NOMO-1 treated with dmso at 0.1 percent for 144 hours (cell line): ENCODE results near the gene BMP6.
"Not testable (repeated sequence)": the region's sequence is repeated elsewhere in the genome, so short reads cannot be mapped to it uniquely, and the experiment has no call there.

ENCODE experiments used
- DNase-seq: peaks from one replicate; lab custom pipeline; 2025; ENCODE audit not compliant: unreplicated experiment; lab: John Stamatoyannopoulos, UW

BMP6 gene

DNA sequence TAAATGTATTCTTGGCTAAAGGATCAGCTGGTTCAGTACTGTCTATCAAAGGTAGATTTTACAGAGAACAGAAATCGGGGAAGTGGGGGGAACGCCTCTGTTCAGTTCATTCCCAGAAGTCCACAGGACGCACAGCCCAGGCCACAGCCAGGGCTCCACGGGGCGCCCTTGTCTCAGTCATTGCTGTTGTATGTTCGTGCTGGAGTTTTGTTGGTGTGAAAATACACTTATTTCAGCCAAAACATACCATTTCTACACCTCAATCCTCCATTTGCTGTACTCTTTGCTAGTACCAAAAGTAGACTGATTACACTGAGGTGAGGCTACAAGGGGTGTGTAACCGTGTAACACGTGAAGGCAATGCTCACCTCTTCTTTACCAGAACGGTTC is 154.8 kb downstream of the BMP6 start:
- DNase-seq: no peak

DNA sequence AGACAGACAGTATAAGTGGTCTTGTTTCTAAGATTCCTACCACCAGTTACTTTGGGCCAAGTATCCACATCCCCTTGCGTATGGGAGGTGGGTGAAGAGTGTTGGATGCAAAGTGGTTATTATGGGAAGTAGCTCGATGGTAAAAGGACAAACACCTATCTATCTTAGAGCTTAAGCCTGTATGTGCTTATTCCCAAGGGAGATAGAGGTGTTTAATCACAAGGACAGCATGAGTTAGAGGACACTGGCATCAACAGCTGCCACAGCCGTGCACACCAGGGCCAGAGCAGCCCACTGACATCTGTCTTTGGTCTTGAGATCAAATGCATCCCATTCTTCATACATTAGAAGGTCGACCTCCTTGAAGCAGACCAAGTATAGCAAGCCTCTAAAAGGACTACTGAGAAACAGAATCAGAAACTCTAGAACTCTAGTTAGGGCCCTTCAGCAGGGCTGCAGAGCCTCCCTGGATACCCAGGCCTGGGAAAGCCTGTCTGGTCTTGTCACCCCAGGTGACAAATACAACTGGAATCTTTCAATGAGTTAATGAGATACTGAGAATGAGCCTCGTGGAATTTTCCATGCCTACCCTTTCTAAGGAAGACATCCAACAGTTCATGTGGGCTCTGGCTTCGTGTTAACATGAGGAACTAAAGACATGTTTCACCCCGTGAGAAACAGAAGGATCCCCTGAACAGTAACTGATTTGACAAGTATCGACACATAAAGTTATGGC is 156.0 kb downstream of the BMP6 start:
- no peak for DNase-seq

DNA sequence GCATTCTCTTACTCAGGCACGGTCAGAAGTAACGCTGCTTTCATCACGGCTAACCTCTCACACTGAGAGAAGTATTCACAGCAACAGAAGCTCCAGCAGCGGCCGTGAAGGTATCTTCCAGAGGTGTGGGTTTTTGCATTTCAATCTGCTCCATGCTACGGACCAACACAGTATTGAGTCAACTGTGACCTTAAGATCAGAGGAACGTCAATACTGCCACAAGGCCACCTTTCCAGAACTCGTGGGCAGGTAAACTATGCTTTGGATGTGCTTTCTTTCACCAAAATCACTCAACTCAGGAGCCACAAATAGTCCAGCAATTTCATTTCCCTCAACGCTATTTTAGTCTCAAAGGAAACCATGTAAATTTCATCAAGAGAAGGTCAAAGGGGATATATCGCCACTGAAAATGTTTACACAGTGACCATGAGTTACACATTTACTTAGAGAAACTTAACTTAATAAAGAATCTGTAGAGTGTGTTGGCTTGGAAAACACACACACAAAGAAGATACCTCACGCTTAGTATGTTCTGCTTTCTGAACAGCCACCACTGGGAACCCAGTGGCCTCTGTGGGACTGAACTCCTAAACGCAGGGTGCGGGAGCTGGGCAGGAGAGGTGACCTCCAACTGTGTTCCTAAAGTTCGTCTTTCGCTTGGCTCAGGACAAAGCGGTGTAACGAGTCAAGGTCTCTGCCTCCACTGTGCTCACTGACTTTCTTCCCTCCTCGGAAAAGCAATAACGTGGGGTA is 156.8 kb downstream of the BMP6 start:
- no peak for DNase-seq

DNA sequence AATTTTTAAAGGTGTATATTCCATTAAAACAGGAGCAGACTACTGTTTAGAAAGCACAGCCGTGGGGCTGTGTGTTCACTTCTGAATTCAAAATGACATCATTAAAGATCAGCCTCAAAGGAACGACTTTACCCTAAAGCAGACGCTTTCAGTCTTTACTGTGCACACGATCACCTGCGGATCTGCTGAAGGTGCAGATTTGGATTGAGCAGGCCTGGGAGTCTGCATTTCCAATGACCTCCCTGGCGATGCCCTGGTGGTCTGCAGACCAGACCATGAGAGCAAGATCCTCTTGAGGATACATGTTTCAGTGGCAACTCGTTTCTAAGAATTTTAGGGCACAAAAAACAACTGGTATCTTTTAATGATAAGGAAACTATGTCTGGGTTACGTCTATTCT is 157.5 kb downstream of the BMP6 start:
- DNase-seq: no peak

DNA sequence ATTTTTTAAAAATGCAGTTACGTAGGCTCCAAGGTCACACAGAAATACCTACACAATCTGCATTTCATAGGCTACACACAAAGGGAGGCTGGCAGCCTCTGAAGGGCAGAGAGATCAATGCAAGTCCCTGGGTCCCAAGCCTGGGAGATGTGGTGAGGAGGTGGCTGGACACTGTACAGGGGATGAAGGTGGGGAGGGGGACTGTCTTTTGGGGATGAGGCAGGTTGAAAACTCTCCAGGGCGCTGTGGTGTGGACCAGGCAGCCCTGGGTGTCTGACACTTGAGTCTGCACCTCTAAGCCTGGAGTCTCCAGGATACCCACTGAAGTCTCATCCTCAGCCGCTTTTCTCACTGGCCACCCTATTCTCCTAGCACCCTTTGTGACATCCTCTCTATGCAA is 160.2 kb downstream of the BMP6 start:
- no peak for DNase-seq

DNA sequence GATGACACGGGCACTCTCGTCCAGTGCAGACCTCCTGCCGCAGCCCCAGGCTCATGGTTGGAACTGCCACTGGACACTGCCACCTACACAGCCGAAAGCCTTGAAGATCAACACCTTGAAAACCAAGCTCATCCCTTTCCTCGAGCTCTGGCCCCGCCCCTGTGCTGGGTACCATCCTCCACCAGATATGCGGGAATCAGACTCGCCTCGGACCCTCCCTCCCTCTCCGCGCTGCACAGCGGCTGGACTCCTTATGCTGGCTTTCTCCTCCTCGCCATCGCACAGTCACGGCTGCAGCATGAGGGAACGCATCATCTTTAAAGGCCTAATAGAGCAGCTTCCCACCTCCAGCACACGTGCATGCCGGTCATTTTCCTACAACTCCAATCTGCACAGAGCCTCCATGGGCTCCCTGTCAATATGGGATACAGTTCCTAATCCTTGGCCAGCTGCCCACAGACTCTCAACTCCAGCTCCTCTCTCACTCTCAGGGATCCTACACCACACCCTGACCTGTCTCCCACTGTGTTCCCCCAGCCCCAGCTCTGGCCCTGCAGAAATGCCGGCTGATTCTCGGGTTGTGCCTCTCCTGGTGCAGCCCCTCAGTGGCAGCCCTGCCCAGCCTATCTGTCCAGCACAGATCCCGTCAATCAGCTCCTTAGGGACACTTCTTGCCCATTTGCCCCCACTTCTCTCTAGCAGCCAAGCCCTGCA is 161.5 kb downstream of the BMP6 start:
- no peak for DNase-seq

DNA sequence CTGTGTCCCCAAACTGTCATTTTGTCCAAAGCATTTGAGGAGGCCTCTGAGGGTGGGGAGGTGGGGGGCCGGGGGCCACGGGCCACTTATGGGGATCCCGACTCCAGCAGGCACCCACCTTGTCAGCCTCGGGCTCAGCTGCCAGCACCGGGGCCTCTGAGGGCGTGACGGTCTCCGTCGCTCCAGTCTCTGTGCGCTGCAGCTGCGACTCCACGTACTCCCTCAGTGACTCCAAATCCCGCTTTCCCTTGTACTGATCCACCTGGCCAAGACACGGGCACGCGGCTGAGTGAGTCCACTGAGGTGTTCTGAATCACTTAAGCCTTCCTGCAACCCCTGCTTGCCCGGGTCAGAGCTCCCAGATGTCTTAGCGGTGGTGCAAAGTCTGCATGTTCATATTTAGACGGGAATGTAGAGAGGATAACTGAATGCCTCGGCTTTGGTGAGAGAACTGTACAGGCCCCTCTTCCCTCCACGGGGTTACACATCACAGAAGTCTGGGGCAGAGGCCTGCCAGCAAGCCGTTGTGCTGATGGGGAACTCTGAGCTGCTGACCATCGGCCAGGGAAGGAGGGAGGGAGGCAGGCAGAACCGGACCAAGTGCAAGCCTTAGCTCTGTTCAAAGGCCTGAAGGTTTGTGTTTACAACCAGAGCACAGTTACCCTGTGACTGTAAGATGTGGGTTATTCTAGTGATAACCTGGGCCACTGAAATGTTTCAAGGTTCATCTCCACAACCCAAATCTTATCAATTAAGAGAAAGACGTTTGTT is 162.9 kb downstream of the BMP6 start:
- DNase-seq: no peak

DNA sequence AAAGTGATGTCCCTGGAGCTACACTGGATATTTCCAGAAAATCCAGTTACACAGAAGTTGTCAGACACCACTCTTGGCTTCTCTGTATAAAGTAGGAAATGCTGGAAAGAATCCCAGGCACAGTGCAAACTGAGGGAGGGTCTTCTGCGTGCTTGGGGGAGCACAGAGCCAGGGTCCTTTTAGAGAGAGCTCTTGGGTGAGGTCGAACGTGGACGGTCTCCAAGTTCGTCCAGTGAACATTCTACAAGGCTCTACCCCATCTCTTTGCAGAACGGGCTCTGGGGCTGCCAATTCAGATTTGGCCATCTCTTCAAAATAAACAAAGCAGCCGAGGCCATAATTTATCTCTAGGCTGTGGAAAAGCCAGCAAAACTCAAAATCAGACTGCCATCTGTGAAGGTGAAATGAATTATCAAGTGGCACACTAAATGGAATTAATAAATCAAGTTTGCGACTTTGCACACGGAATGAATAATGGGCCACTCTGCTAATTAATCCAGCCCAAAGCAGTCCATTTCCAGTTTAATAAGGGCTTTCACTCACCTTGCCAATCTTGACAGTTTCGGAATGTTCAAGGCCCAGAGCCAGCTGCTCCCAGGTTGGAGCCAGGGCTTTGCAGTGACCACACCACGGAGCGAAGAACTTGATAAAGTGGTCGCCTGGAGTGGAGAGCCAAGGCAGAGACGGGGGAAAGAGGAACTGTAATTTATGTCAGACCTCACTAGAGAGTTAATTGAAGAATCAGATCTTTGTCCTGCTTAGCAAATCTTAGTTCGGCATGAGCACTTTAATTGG is 165.4 kb downstream of the BMP6 start:
- no peak for DNase-seq

DNA sequence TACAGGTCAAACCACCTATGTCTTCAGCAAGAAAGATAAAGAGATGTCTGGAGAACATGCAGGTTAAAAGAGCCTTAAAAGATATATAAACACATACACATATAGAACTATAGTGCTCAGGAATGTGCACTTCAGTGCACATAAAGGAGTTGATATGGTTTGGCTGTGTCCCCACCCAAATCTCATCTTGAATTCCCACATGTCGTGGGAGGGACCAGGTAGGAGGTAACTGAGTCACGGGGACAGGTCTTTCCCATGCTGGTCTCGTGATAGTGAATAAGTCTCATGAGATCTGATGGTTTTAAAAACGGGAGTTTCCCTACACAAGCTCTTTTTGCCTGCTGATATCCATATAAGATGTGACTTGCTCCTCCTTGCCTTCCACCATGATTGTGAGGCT is 166.5 kb downstream of the BMP6 start:
- DNase-seq: not testable (repeated sequence)

DNA sequence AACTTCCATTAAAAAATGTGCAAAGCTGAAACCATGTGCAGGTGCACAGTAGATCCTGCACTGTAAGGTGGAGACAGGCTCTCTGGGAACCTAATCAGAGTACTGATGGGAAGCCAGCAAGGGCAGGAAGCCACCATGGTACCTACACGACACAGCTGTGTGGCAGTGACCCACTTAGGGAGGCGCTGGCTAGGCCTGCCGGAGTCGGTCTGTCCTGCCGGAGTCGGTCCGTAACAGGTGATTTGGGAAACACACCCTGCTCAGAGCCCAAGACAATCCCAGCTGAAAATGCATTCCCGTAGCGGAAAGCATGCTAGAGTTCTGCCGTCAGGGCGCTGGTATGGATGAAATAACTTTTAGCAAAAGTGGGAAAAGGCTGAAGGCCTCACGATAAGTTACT is 167.4 kb downstream of the BMP6 start:
- DNase-seq: no peak

DNA sequence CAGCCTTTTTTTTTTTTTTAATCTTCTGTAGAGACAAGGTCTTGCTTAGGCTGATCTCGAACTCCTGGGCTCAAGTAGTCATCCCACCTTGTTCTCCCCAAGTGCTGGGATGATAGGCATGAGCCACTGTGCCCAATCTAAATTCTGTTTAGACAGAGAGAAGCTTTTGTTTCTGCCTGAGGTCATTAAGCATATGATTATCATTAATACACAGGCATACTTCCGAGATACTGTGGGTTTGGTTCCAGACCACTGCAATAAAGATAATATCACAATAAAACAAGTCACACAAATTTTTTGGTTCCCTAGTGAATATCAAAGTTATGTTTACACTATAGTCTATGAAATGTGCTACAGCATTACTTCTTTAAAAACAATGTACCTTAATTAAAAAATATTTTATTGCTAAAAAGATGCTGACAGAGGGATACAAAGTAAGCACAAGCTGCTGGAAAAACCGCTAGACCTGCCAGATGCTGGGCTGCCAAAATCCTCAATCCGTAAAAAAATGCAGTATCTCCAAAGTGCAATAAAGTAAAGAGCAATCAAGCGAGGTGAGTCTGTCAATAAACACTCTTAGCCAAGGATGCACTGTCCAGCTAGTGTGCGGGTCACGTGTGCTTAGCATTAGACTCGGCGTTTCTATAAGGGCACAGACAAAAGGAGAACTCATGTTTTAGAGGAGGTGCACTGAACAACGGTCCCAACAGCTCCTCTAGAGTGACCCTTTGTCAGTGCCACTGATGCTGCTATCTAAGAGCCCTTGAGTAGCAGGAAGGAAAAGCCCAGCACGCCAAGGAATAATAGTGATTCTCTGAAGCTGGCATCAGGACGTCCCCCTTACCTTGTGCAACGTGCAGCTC is 168.6 kb downstream of the BMP6 start:
- DNase-seq: no peak

DNA sequence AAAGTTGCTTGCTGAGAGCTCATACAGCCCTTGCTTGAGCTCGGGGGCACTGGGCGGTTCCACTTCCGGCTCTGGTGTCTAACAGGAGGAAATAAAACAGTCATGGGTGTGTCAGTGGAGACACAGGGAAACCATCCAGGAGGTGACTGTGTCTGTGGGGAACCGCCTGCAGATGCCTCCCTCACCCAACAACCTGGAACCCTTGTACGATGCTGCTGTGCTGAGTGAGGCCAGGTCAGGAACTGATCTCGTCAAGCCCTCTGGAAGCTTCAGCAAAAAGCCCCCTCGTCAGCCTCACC is 169.2 kb downstream of the BMP6 start:
- no peak for DNase-seq

DNA sequence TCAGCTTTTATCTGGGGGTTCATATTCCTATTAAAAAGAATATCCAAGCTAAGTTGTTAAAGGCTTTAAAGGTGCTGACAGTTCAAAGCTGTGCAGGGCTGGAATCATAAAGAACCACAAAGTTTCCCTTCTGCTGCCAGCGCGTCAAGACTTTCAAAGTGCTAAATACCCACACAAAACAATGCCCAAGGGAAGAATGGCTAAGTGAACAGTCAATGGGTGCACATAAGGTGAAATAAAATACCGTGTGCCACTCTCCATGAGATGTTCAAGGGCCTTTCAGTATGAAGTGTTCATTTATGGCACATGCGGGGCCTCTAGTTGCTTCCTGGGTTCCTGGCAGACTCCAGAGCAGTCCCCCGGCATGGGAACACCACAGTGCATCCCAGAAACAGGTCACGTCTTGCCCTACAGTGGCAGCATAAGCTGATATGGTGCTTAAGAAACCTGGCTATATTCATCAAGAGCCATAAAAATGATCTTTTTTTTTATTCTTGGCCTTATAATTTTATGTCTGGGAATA is 170.6 kb downstream of the BMP6 start:
- no peak for DNase-seq

DNA sequence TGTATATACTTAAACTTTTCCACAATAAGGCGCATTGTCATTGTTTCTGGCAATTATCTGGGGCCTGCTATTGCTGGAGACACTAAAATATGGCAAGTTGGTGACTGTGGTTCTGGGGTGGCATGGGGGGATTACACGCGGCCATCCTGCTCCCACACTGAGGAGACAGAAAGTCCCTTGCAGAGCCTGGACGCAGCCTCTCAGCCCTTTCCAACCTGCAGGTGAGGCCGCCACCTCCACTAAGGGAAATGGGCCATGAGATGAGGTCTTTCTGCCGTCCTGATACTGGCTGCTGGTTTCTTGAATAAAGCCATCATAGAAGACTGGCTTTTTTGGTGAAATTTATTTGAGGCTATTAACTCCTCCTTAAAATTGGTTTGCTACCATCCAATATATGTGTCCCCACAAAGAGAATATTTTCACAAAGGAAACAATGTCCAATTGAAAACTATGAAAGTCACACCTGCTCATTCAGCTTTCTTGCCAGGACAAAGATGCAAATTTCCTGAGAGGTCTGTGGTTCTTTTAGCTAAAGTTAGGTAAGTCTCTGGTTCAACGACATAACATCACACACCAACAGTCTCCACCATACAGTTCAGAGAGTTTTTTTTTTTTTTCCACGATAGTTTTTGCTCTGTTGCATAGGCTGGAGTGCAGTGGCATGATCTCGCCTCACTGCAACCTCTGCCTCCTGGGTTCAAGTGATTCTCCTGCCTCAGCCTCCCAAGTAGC is 171.7 kb downstream of the BMP6 start:
- DNase-seq: no peak

DNA sequence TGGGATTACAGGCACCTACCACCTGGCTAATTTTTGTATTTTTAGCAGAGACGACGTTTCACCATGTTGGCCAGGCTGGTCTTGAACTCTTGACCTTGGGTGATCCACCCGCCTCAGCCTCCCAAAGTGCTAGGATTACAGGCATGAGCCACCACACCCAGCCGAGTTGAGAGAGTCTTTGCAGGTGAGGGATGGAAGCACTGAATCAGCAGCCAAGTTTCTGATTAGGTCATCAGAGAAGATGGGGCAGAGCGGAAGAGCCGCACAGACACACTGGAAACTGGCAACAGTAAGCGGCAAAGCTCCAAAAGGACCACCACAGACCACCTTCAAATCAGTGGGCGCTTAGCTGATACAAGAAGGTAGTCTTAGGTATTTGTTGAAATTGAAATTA is 172.3 kb downstream of the BMP6 start:
- DNase-seq: not testable (repeated sequence)

DNA sequence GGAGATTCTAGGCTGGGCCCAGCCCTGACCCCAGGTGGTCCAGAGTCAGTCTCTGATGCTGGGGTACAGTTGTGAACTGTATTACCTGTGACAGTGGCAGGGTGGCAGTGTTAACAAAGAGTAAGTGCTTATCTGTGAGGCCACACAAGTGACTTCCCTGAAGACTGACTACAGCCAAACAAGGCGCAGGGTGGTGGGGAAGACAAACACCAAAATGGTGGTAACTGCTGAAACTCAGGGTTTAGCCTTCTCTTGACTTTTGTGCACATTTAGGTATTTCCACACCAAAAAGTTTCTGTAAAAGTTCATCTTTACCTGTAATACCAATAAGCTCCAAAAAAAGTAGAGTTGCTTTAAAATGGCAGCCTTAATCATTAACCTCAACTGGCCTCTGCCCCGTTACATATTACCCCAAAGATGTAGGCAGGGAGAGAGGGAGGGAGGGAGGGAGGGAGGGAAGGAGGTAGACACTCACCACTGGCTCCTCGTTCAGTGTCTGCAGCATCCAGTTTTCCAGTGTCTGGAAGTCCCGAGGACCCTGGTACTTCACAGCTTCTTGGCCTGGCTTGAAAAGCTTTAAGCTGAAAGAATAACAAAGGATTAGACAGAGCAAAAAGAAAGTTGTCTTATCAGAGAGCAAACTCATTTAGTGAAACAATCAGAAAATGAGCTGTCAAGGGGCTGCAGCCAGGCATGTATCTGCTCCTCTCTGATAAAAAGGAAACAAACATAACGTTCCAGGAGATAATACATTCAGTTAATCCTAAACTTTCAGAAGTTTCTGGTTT is 173.4 kb downstream of the BMP6 start:
- DNase-seq: no peak

DNA sequence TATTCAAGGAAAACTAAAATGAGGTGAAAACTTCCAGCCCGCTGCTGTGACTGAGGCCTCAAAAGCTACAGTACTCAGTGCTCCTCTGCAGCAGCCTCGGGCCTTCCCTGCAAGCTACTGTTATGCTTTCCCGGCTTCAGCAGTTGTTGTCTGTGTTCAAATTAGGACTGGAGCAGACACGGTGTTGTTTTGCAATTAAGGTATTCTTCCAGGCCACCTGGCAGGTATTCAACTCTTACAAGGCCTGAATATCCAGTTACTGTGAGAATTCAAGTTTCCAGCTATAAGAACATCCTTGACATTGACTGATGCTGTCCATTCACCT is 174.0 kb downstream of the BMP6 start:
- no peak for DNase-seq

DNA sequence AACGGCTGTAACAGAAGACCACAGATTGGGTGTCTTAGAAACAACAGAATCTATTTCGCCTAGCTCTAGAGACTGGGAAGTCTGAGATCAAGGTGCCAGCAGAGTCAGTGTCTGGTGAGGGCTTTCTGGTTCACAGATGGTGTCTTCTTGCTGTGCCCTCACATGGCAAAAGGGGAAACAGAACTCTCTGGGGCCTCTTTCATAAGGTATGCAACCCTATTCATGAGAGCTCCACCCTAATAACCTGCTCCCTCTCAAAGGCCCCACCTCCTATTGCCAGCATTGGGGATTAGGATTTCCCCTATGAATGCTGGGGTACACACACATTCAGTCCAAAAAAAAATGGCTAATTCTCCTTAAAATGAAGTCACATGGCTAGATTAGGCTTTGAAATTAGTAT is 174.7 kb downstream of the BMP6 start:
- no peak for DNase-seq
